ENCODE data around the gene MAML3.

DNA sequence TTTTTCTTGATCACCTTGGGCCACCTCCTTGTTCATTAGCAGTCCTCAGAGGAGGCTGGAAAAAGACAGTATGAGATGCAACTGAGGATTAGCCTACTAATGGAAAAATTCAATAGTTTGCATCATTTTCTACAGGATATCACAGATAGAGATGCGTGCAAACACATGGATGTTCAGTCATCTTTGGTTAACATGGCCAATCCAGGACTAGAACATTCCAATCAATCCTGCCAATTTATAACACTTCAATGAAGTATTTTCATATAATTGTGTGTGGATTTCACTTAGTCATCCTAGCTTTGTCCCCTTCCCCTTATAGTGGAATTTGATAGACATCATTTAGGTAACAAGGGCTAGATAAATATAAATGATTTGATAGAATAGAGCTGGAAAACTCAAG is 42.7 kb downstream of the MAML3 start:
- TF ChIP-seq POLR2A (IDR thresholded peaks at IDR 0.05; ENCODE audit: low read length), result no peak
- TF ChIP-seq GATA1 (IDR thresholded peaks at IDR 0.05; ENCODE audit: low read depth, low read length), result no peak
